Keratinocyte (primary cell): ENCODE data around the gene SPRR3. TPM values are rescaled to one million over a fixed set of nuclear protein-coding genes. Genes with fewer than 3 reads are reported as not detected.

ENCODE experiments used
- DNase-seq: peaks from one replicate; pipeline ENCODE4 v3.0.0-alpha.2; 2011; ENCODE audit warnings: low read depth, missing footprints, low spot score
- FAIRE-seq: peaks from 2 replicates; lab custom pipeline; 2011; peaks lifted over from hg19 to GRCh38; lab: Jason Lieb, UNC
- H2AFZ ChIP-seq: 2 replicates; pipeline ENCODE4 v1.6.0; 2012; ENCODE audit warnings: low read length, control low read depth, inconsistent platforms; ENCODE audit not compliant: control insufficient read depth
- H3K27ac ChIP-seq: 2 replicates; pipeline ENCODE4 v1.5.1; 2011; ENCODE audit warnings: low read length; ENCODE audit not compliant: control insufficient read depth, insufficient read depth
- H3K27me3 ChIP-seq: 3 replicates; pipeline ENCODE4 v1.6.0; 2011; ENCODE audit warnings: low read length; ENCODE audit not compliant: control insufficient read depth, insufficient read depth; ENCODE audit errors: extremely low read depth
- H3K36me3 ChIP-seq, 2 experiments: 2 replicates in 1 of 2; 3 replicates in 1 of 2; pipeline ENCODE4 v1.5.1; 2011; ENCODE audit warnings: low read length in 2 of 2, mild to moderate bottlenecking in 1 of 2; ENCODE audit not compliant: control insufficient read depth in 2 of 2, insufficient read depth in 2 of 2; ENCODE audit errors: extremely low read depth in 1 of 2
- H3K4me1 ChIP-seq: 3 replicates; pipeline ENCODE4 v1.5.1; 2011; ENCODE audit warnings: low read length; ENCODE audit not compliant: control insufficient read depth, insufficient read depth; ENCODE audit errors: extremely low read depth
- H3K4me2 ChIP-seq: 3 replicates; pipeline ENCODE4 v1.6.0; 2011; ENCODE audit warnings: low read depth, low read length; ENCODE audit not compliant: control insufficient read depth, insufficient read depth; ENCODE audit errors: extremely low read depth
- H3K4me3 ChIP-seq, 3 experiments: fragments of 200-600 bp in 1 of 3; sonication (generic) in 1 of 3; 2 replicates in 2 of 3; 3 replicates in 1 of 3; pipeline ENCODE4 v1.5.1; 2011 to 2016; ENCODE audit warnings: low read length in 3 of 3, mild to moderate bottlenecking in 3 of 3, control low read depth in 2 of 3, inconsistent platforms in 1 of 3, low read depth in 1 of 3, mixed read lengths in 1 of 3, mixed run types in 1 of 3, moderate library complexity in 1 of 3; ENCODE audit not compliant: control insufficient read depth in 2 of 3, insufficient read depth in 2 of 3; ENCODE audit errors: extremely low read depth in 1 of 3
- H3K79me2 ChIP-seq: 2 replicates; pipeline ENCODE4 v1.6.0; 2012; ENCODE audit warnings: low read length; ENCODE audit not compliant: control insufficient read depth, insufficient read depth
- H3K9ac ChIP-seq: 3 replicates; pipeline ENCODE4 v1.6.0; 2011; ENCODE audit warnings: low read length; ENCODE audit not compliant: control insufficient read depth, insufficient read depth; ENCODE audit errors: extremely low read depth
- H3K9me1 ChIP-seq: 3 replicates; pipeline ENCODE4 v1.6.0; 2011; ENCODE audit warnings: low read length; ENCODE audit not compliant: control insufficient read depth, insufficient read depth; ENCODE audit errors: extremely low read depth
- H3K9me3 ChIP-seq: 2 replicates; pipeline ENCODE4 v1.5.1; 2012; ENCODE audit warnings: low read depth, low read length; ENCODE audit not compliant: control insufficient read depth
- H4K20me1 ChIP-seq: 3 replicates; pipeline ENCODE4 v1.6.0; 2011; ENCODE audit warnings: low read length; ENCODE audit not compliant: control insufficient read depth, insufficient read depth; ENCODE audit errors: extremely low read depth
- EZH2 ChIP-seq: IDR thresholded peaks from one replicate; pipeline ENCODE4 v1.6.1; 2012; ENCODE audit warnings: inconsistent platforms, mild to moderate bottlenecking, low read length, moderate library complexity
- dilution Hi-C: fragments of 300-500 bp; cut with MboI; formaldehyde crosslinking; loops from one replicate; pipeline ENCODE4 v1.7.0; 2020; ENCODE audit warnings: low sequenced_read_pairs; ENCODE audit not compliant: extremely low pct_ligation_motif_present
- polyA plus RNA-seq, 5 experiments: library from polyadenylated mRNA; depleted of rRNA in 3 of 5; stranded (reverse) in 3 of 5; stranded (forward) in 1 of 5; unstranded in 1 of 5; fragments of >200 nt; gene quantifications; 1 replicate in 1 of 5; 2 replicates in 3 of 5; 3 replicates in 1 of 5; pipeline versions ENCODE4 v1.2.1 to v1.2.3, GENCODE V29; 2011 to 2012; ENCODE audit warnings: missing spikeins in 2 of 5, low read depth in 1 of 5, low replicate concordance in 1 of 5
- TF ChIP-seq, protein P1 (sequence below), 3 experiments: IDR thresholded peaks in 1 of 3; conservative IDR thresholded peaks in 1 of 3; optimal IDR thresholded peaks in 1 of 3; 2 replicates in 2 of 3; 3 replicates in 1 of 3; pipeline versions ENCODE3 to v1.5.1; 2011; ENCODE audit warnings: low read length in 3 of 3, mild to moderate bottlenecking in 3 of 3, moderate library complexity in 2 of 3, control low read depth in 1 of 3, inconsistent platforms in 1 of 3; ENCODE audit not compliant: insufficient read depth in 2 of 3; ENCODE audit errors: extremely low read depth in 1 of 3

SPRR3 gene
- polyA plus RNA-seq, 1 donor (not counting 4 experiments of a cell fraction or from before 2014, with no cell fraction given): 2.9 TPM

DNA sequence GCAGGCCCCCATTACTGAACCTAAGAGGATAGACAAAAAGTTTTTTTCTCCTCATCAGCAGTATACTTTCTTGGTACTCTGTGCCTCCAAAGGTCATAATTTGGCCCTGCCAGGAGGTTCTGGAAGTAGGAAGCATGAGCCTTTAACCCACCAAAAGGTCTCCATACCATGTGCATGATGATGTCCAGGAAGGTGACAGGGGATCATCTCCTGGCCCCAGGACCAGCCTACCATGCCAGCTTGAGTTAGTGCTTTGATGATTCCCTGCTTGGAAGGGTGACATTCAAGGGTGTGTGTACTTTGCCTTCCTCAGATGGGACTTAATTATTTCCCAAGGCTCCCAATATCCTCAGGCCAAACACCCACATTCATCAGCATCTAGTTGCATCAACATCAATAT is 23.9 kb upstream of the SPRR3 start:
- no peaks in the 10 kb centered on the region for H3K27me3 ChIP-seq
- no peak overlapping the region for H3K4me2 ChIP-seq
- no peak overlapping the region for H3K27ac ChIP-seq
- H2AFZ ChIP-seq: no peak overlapping the region
- no peaks in the 10 kb centered on the region for H3K9me1 ChIP-seq
- H3K4me3 ChIP-seq: no peak overlapping the region
- TF ChIP-seq, protein P1, sequence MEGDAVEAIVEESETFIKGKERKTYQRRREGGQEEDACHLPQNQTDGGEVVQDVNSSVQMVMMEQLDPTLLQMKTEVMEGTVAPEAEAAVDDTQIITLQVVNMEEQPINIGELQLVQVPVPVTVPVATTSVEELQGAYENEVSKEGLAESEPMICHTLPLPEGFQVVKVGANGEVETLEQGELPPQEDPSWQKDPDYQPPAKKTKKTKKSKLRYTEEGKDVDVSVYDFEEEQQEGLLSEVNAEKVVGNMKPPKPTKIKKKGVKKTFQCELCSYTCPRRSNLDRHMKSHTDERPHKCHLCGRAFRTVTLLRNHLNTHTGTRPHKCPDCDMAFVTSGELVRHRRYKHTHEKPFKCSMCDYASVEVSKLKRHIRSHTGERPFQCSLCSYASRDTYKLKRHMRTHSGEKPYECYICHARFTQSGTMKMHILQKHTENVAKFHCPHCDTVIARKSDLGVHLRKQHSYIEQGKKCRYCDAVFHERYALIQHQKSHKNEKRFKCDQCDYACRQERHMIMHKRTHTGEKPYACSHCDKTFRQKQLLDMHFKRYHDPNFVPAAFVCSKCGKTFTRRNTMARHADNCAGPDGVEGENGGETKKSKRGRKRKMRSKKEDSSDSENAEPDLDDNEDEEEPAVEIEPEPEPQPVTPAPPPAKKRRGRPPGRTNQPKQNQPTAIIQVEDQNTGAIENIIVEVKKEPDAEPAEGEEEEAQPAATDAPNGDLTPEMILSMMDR (optimal IDR thresholded peaks at IDR 0.05 in 1 of 3, IDR thresholded peaks at IDR 0.05 in 1 of 3, conservative IDR thresholded peaks at IDR 0.05 in 1 of 3; ENCODE audit: extremely low read depth in 1 of 3, insufficient read depth in 2 of 3, low read length in 3 of 3): no peak
- TF ChIP-seq EZH2: no peak
- H3K9ac ChIP-seq: no peak overlapping the region
- no peaks in the 10 kb centered on the region for H3K36me3 ChIP-seq
- H4K20me1 ChIP-seq: no peaks in the 10 kb centered on the region
- H3K79me2 ChIP-seq: no peaks in the 10 kb centered on the region
- dilution Hi-C loops: no loop called here
- DNase-seq (no peak), FAIRE-seq (no peak)
- H3K9me3 ChIP-seq: no peaks in the 10 kb centered on the region
- peaks cover 5% of the 10 kb centered on the region for H3K4me1 ChIP-seq

DNA sequence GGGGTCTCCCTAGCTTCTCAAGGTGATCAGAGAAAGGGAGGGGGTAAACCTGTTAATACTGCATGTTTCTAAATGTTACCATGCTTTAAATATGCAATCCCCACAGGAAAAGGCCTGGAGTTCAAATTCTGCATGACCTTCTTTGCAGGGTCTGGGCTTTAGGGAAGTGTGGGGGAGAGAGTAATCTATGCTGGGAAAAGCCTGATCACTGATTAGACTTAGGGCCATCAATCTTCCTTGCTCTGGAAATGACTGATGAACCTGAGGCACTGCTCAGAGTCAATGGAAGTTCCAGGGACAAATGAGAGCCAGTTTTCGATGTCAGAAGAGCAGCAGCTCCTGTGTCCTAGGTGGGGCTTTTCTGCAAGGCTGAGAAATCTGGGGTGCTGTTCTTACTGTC is 20.9 kb upstream of the SPRR3 start:
- Histone ChIP-seq H3K36me3 (no peaks in the 10 kb centered on the region), H3K27me3 (no peaks in the 10 kb centered on the region), H3K4me1 (peaks cover 4% of the 10 kb centered on the region), H3K9ac (no peak overlapping the region), H3K4me2 (no peak overlapping the region), H3K9me1 (no peaks in the 10 kb centered on the region), H3K9me3 (no peaks in the 10 kb centered on the region), H3K79me2 (no peaks in the 10 kb centered on the region), H3K4me3 (no peak overlapping the region), H4K20me1 (no peaks in the 10 kb centered on the region), H2AFZ (no peak overlapping the region), H3K27ac (no peak overlapping the region)
- no peak for FAIRE-seq
- TF ChIP-seq EZH2: no peak
- TF ChIP-seq, protein P1 (optimal IDR thresholded peaks at IDR 0.05 in 1 of 3, IDR thresholded peaks at IDR 0.05 in 1 of 3, conservative IDR thresholded peaks at IDR 0.05 in 1 of 3; ENCODE audit: extremely low read depth in 1 of 3, insufficient read depth in 2 of 3, low read length in 3 of 3): no peak
- dilution Hi-C loops: no loop called here
- DNase-seq: no peak
